ENCODE measurements around the gene SEMG2. TPM values are rescaled to one million over a fixed set of nuclear protein-coding genes. Genes with fewer than 3 reads are reported as not detected.

The SEMG2 gene
- total RNA-seq, 2 donors from 2014 or later, result not detected

Other genes with a start within 250 kb of the SEMG2 start
- gene KCNS1, start 120.2 kb upstream of the SEMG2 start, total RNA-seq, result not detected
- not detected for gene WFDC5, start 106.2 kb upstream of the SEMG2 start, total RNA-seq
- gene WFDC12, start 96.9 kb upstream of the SEMG2 start, total RNA-seq, result not detected
- not detected for gene PI3, start 46.5 kb upstream of the SEMG2 start, total RNA-seq
- gene SEMG1, start 14.3 kb upstream of the SEMG2 start, total RNA-seq, result not detected
- not detected for gene SLPI, start 33.2 kb downstream of the SEMG2 start, total RNA-seq
- not detected for gene RBPJL, start 85.5 kb downstream of the SEMG2 start, total RNA-seq
- gene MATN4, start 86.9 kb downstream of the SEMG2 start, total RNA-seq, result not detected
- 1 to 10 TPM; 2.7 to 5.3 TPM for gene SDC4, start 127.1 kb downstream of the SEMG2 start, total RNA-seq
- 10 to 100 TPM; 93.3 to 99.5 TPM for gene SYS1, start 141.8 kb downstream of the SEMG2 start, total RNA-seq
- not detected for gene TP53TG5, start 157.0 kb downstream of the SEMG2 start, total RNA-seq
- 10 to 100 TPM; 10.7 to 10.9 TPM for gene DBNDD2, start 186.9 kb downstream of the SEMG2 start, total RNA-seq
- 100 to 1,000 TPM; 115 to 136 TPM for gene PIGT, start 194.8 kb downstream of the SEMG2 start, total RNA-seq
- gene WFDC2, start 248.4 kb downstream of the SEMG2 start, total RNA-seq, result under 1 TPM in 1 of 2 donors, not detected in 1; 0.96 TPM

All from T-helper 17 cell (primary cell).